HCT116 (cell line): ENCODE results near the gene CLOCK.

ENCODE experiments used
- POLR2A ChIP-seq: IDR thresholded peaks from 2 replicates; pipeline ENCODE4 v1.7.0; 2011; ENCODE audit warnings: borderline replicate concordance; ENCODE audit not compliant: insufficient read depth, insufficient read length; ENCODE audit errors: extremely low read depth
- SP1 ChIP-seq: IDR thresholded peaks from 2 replicates; pipeline ENCODE4 v1.6.1; 2012; ENCODE audit warnings: low read depth
- TF ChIP-seq, protein P1 (sequence below), 3 experiments: fragments of 200-600 bp in 1 of 3; sonication (generic) in 1 of 3; IDR thresholded peaks in 2 of 3; conservative IDR thresholded peaks in 1 of 3; 2 replicates each; pipeline ENCODE4 v1.5.1; 2012 to 2017; ENCODE audit warnings: low read depth in 2 of 3, low read length in 2 of 3, antibody characterized with exemption in 1 of 3, borderline replicate concordance in 1 of 3, control low read depth in 1 of 3, mild to moderate bottlenecking in 1 of 3, mixed read lengths in 1 of 3, mixed run types in 1 of 3, moderate library complexity in 1 of 3; ENCODE audit not compliant: insufficient read depth in 1 of 3

DNA sequence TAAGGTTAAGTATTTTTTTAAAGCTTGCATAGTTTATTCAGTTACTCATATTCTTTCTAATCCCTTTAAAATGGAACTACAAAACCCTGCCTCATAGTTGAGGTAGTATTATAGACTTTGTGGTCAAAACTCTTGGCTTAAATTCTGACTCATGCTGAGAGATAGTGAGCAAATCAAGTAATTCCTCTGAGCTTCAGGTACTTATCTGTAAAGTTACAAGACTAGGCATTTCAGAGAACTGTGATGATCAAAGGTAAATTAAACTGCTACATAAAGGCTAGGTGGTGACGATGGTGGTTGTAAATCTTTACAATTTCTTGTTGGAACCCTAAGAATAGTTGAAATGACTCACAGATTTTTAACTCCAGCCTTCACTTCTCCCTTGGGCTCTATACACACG lies 3.2 kb upstream of the CLOCK start:
- TF ChIP-seq SP1 = peak; percentile 94
- no peak for TF ChIP-seq POLR2A
- TF ChIP-seq, protein P1, sequence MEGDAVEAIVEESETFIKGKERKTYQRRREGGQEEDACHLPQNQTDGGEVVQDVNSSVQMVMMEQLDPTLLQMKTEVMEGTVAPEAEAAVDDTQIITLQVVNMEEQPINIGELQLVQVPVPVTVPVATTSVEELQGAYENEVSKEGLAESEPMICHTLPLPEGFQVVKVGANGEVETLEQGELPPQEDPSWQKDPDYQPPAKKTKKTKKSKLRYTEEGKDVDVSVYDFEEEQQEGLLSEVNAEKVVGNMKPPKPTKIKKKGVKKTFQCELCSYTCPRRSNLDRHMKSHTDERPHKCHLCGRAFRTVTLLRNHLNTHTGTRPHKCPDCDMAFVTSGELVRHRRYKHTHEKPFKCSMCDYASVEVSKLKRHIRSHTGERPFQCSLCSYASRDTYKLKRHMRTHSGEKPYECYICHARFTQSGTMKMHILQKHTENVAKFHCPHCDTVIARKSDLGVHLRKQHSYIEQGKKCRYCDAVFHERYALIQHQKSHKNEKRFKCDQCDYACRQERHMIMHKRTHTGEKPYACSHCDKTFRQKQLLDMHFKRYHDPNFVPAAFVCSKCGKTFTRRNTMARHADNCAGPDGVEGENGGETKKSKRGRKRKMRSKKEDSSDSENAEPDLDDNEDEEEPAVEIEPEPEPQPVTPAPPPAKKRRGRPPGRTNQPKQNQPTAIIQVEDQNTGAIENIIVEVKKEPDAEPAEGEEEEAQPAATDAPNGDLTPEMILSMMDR (IDR thresholded peaks at IDR 0.05 in 2 of 3, conservative IDR thresholded peaks at IDR 0.05 in 1 of 3; ENCODE audit: borderline replicate concordance in 1 of 3, insufficient read depth in 1 of 3, low read depth in 2 of 3, low read length in 2 of 3) = no peak
